NCI-H2171 treated with DMSO at 0.1 percent for 48 hours (cell line): Measurements from ENCODE around the gene SEMG2.
A peak's percentile ranks its signal among the peaks of the same experiment; 100 is the strongest.

Experiments used
- DNase-seq: peaks from one replicate; lab custom pipeline; 2025; lab: John Stamatoyannopoulos, UW

Gene SEMG2

GRCh38 chr20:45221076-45221475 lies at the start of gene SEMG2:
Gene SEMG2, plus strand, starts transcription at chr20:45221373. Its CDS starts 17 bp downstream, at chr20:45221390.
- no peak for DNase-seq

DNA sequence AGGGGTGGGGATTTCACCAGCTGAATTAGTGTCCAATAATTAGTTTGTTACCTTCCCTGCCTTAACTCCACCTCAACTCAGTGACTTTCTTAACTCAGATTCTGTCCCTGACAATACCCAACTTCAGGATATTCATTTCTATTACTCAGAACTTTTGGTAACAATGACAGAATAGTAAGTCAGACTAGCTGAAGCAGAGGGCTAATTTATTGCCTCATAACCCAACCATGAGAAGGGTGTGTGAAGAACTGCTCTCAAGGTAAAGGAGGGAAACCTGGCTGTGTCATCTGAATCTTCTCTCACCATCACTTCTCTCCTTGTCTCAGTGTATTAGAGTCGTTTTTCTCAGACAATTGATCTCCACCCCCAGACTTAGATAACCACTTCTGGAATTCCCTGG lies 47.7 kb upstream of the SEMG2 start:
- no peak for DNase-seq

GRCh38 chr20:45174434-45175364 lies 46.5 kb upstream of the SEMG2 start, which contains the start of gene PI3:
Gene PI3, plus strand, starts transcription at chr20:45174902. Its CDS starts 21 bp downstream, at chr20:45174923.
- DNase-seq, result no peak

GRCh38 chr20:45176526-45177267 lies 44.5 kb upstream of the SEMG2 start:
- no peak for DNase-seq

- DNase-seq, result no peak
Measured at GRCh38 chr20:45179166-45179565, 42.0 kb upstream of the SEMG2 start.

- no peak for DNase-seq
Measured at GRCh38 chr20:45181639-45182038, 39.5 kb upstream of the SEMG2 start.

DNA sequence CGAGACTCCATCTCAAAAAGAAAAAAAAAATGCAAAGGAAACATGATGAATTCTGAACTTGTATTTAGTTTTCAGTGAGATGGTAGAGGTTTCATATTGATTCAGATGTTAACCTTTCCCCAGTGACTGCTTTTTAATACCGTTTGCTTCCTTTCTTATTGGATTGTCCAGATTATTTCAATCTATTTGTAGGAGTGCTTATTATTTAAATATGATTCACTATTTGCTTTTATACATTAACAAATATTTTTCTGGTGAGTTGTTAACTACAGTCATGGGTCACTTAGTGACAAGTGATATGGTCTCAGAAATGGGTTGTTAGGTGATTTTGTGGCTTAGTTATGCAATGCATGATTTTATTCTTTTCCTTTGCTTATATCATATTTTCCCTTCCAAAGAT lies 38.1 kb upstream of the SEMG2 start:
- no peak for DNase-seq

DNA sequence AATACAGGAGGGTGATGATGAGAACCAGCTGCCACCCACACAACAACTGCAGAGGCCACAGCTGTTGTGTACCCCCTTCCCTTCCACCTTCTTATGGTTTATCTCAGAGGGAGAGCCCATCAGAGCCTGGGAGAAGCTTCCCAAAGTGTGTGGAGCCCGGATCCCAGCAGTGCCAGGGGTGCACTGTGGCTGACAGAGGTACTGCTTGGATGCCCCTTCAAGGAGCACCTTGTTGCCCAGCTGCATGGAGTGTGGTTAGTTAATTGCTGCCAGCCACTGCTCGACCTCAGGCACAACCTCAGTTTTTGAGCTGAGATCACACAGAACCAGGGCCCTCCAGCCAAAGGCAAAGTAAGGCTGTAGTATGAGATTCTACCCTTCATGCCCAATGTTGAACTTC lies 33.5 kb upstream of the SEMG2 start:
- DNase-seq, result no peak

DNA sequence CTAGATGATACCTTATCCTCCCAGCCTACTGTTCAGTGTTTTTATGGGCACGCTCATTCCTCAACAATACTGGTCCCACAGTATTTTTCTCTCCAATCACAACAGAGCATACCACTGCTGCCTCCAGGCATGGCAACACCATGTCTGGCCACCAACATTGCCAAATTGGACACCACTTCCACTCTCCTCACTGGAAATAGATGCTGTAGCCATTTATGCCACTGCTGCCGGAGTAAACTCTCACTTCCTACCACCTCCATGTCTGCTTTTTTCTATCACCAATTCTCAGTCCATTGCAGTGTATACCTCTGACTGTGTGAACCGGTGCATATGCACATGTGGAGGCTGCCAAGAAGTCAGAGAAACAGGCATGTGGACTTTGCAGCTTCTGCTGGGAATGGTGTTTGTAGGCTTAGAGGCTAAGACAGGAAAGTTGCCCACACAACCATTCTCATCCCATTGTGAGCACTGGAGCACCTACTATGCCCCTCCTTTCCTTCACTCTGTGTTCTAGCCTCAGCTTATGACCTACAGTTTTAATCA lies 32.0 kb upstream of the SEMG2 start:
- DNase-seq, result no peak

- DNase-seq, result no peak
Measured at GRCh38 chr20:45189861-45190260, 31.3 kb upstream of the SEMG2 start.

GRCh38 chr20:45191926-45192325 lies 29.2 kb upstream of the SEMG2 start:
- DNase-seq, result no peak

- no peak for DNase-seq
Measured at GRCh38 chr20:45193331-45193730, 27.8 kb upstream of the SEMG2 start.

DNA sequence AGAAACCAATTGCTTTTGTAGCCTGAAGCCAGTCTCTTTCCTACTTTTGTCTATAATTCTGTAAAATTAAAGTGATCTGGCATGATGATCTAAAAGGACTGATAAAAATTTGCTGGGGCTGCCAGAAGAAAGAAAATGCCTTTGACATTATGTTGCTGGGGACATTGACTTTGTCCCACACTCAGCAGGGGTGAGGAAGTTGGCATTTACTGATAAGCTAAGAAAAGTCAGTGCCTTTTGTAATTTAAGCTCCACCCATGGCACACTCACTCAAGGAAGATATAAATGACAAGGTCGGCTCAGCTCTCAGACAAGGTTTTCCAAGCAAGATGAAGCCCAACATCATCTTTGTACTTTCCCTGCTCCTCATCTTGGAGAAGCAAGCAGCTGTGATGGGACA lies 14.4 kb upstream of the SEMG2 start, which contains the start of gene SEMG1:
TSS of gene SEMG1 (plus strand) at position 309 of the 400 bp plus-strand sequence. CDS start at position 330, 21 bp downstream.
- DNase-seq, result no peak

- DNase-seq, result no peak
Measured at GRCh38 chr20:45209924-45210323, 11.2 kb upstream of the SEMG2 start.

GRCh38 chr20:45211569-45212474 lies 9.4 kb upstream of the SEMG2 start:
- DNase-seq, result peak; percentile 88

DNA sequence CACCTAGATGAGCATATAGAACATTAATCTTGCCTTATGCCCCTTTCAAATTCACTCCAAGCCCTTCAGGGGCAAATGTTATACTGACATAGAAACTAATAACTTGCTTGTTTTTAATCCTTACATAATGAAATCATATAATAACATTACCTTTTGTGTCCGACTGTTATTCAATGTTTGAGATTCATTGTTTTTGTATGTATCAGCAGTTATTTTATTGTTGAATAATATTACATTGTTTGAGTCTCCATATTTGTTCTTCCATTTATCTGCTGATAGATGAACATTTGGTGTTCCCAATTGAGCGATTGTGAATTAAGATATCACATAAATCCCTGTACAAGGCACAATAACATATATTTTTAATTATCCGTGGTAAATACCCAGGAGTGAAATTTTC lies 8.3 kb upstream of the SEMG2 start:
- no peak for DNase-seq

DNA sequence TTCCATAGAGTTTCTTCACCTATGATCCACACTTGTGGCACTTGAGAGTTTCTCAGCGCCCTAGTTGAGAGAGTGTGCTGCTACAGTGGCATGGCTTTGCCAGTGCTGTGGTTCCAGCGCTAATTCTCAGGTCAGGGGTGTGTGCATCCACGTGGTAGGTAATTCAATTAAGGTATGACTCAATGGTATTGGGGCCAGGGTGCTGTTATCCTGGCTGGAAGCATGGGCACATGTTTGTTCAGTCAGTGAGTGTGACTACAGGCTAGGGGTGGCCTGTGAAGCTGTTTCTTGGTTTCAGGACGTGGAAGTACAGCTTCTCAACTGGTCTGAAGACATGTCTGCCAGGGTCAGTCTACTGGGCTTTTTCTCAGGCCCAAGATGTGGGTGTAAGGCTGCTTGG lies 3.0 kb upstream of the SEMG2 start:
- DNase-seq, result no peak

DNA sequence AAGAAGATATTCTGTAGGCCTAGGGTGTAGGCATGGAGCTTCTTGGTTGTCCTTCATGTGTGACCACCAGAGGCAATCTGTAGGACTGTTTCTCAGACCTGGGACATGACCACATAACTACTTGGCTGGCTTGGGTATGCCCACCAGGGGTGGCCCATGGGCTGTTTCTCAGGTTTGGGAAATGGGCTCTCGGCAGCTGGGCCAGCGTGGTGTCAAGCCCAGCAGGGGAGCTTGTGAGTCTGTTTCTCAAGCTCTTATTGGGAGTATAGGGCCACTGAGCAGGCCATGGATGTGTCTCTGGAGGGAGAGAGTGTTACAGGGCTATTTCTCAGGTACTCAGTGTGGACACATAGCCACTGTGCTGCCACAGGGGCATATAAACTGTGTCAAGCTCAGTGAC lies 2.5 kb upstream of the SEMG2 start:
- no peak for DNase-seq

DNA sequence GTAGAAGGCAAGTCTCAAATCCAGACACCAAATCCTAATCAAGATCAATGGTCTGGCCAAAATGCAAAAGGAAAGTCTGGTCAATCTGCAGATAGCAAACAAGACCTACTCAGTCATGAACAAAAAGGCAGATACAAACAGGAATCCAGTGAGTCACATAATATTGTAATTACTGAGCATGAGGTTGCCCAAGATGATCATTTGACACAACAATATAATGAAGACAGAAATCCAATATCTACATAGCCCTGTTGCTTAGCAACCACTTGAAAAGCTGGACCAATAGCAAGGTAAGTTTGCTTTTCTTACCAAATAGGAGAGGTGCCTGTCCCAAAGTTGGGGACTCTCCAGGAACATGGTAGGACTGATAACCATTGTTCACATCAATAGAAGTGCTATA lies 2.0 kb downstream of the SEMG2 start:
- DNase-seq, result no peak

- DNase-seq, result no peak
Measured at GRCh38 chr20:45226287-45226686, 5.1 kb downstream of the SEMG2 start.

- peak; percentile 11 for DNase-seq
Measured at GRCh38 chr20:45229264-45230056, 8.3 kb downstream of the SEMG2 start.
